HEK293 (cell line): ENCODE data around the gene BTAF1.

Source experiments
- BCL11A ChIP-seq: fragments of 450-650 bp; formaldehyde crosslinking; IDR thresholded peaks from 2 replicates; pipeline ENCODE4 v1.5.1; 2016; ENCODE audit warnings: low read depth, missing biosample characterization, missing genetic modification characterization
- GLIS2 ChIP-seq: fragments of 450-650 bp; formaldehyde crosslinking; IDR thresholded peaks from 2 replicates; pipeline ENCODE4 v1.5.1; 2016; ENCODE audit warnings: missing biosample characterization, missing genetic modification characterization
- HIC1 ChIP-seq: fragments of 450-650 bp; formaldehyde crosslinking; IDR thresholded peaks from 2 replicates; pipeline ENCODE4 v1.5.1; 2016; ENCODE audit warnings: missing biosample characterization, missing genetic modification characterization
- KLF8 ChIP-seq: fragments of 450-650 bp; formaldehyde crosslinking; IDR thresholded peaks from 2 replicates; pipeline ENCODE4 v1.5.1; 2016; ENCODE audit warnings: missing biosample characterization, missing genetic modification characterization
- PRDM2 ChIP-seq: fragments of 450-650 bp; formaldehyde crosslinking; IDR thresholded peaks from 2 replicates; pipeline ENCODE4 v1.5.1; 2016; ENCODE audit warnings: missing biosample characterization, missing genetic modification characterization, borderline replicate concordance
- PRDM6 ChIP-seq: fragments of 450-650 bp; formaldehyde crosslinking; IDR thresholded peaks from 2 replicates; pipeline ENCODE4 v1.5.1; 2017; ENCODE audit warnings: missing biosample characterization, missing genetic modification characterization
- SETDB1 ChIP-seq: IDR thresholded peaks from one replicate; pipeline ENCODE4 v1.6.1; 2017; ENCODE audit warnings: mild to moderate bottlenecking, low read length, moderate library complexity, mixed read lengths; ENCODE audit not compliant: insufficient read length
- SP7 ChIP-seq: fragments of 450-650 bp; formaldehyde crosslinking; IDR thresholded peaks from 2 replicates; pipeline ENCODE4 v1.5.1; 2016; ENCODE audit warnings: missing biosample characterization, missing genetic modification characterization
- ZBTB21 ChIP-seq: fragments of 450-650 bp; formaldehyde crosslinking; IDR thresholded peaks from 2 replicates; pipeline ENCODE4 v1.5.1; 2017; ENCODE audit warnings: missing biosample characterization, missing genetic modification characterization
- ZEB2 ChIP-seq: fragments of 450-650 bp; formaldehyde crosslinking; IDR thresholded peaks from 2 replicates; pipeline ENCODE4 v1.5.1; 2016; ENCODE audit warnings: missing biosample characterization, missing genetic modification characterization
- ZNF114 ChIP-seq: fragments of 450-650 bp; formaldehyde crosslinking; IDR thresholded peaks from 2 replicates; pipeline ENCODE4 v1.5.0; 2017; ENCODE audit warnings: missing biosample characterization, missing genetic modification characterization
- ZNF202 ChIP-seq: fragments of 450-650 bp; formaldehyde crosslinking; IDR thresholded peaks from 2 replicates; pipeline ENCODE4 v1.5.1; 2016; ENCODE audit warnings: missing biosample characterization, missing genetic modification characterization, borderline replicate concordance
- ZNF211 ChIP-seq: fragments of 450-650 bp; formaldehyde crosslinking; IDR thresholded peaks from 2 replicates; pipeline ENCODE4 v1.5.1; 2016; ENCODE audit warnings: low read depth, missing biosample characterization, missing genetic modification characterization
- ZNF214 ChIP-seq: fragments of 450-650 bp; formaldehyde crosslinking; IDR thresholded peaks from 2 replicates; pipeline ENCODE4 v1.5.1; 2017; ENCODE audit warnings: missing biosample characterization, mild to moderate bottlenecking, missing genetic modification characterization, borderline replicate concordance
- ZNF335 ChIP-seq: fragments of 450-650 bp; formaldehyde crosslinking; conservative IDR thresholded peaks from 2 replicates; pipeline ENCODE4 v1.5.1; 2016; ENCODE audit warnings: missing biosample characterization, missing genetic modification characterization
- ZNF350 ChIP-seq: fragments of 450-650 bp; formaldehyde crosslinking; IDR thresholded peaks from 2 replicates; pipeline ENCODE4 v1.5.0; 2017; ENCODE audit warnings: missing biosample characterization, mild to moderate bottlenecking, missing genetic modification characterization
- ZNF426 ChIP-seq: fragments of 450-650 bp; formaldehyde crosslinking; IDR thresholded peaks from 2 replicates; pipeline ENCODE4 v1.5.1; 2017; ENCODE audit warnings: missing biosample characterization, missing genetic modification characterization, mild to moderate bottlenecking, inconsistent platforms, moderate library complexity
- ZNF544 ChIP-seq: fragments of 450-650 bp; formaldehyde crosslinking; IDR thresholded peaks from 2 replicates; pipeline ENCODE4 v1.5.0; 2017; ENCODE audit warnings: missing biosample characterization, missing genetic modification characterization
- ZNF555 ChIP-seq: fragments of 450-650 bp; formaldehyde crosslinking; conservative IDR thresholded peaks from 2 replicates; pipeline ENCODE4 v1.5.1; 2017; ENCODE audit warnings: missing biosample characterization, mild to moderate bottlenecking, missing genetic modification characterization, inconsistent platforms
- ZNF561 ChIP-seq: fragments of 450-650 bp; IDR thresholded peaks from 2 replicates; pipeline ENCODE4 v1.5.1; 2018; ENCODE audit warnings: missing biosample characterization, missing genetic modification characterization, borderline replicate concordance
- ZNF654 ChIP-seq: fragments of 450-650 bp; formaldehyde crosslinking; IDR thresholded peaks from 2 replicates; pipeline ENCODE4 v1.5.1; 2016; ENCODE audit warnings: low read depth, missing biosample characterization, missing genetic modification characterization
- ZNF843 ChIP-seq: fragments of 450-650 bp; formaldehyde crosslinking; IDR thresholded peaks from 2 replicates; pipeline ENCODE4 v1.5.1; 2016; ENCODE audit warnings: missing biosample characterization, missing genetic modification characterization
- TF ChIP-seq, protein P1 (sequence below): fragments of 450-650 bp; formaldehyde crosslinking; IDR thresholded peaks from 2 replicates; pipeline ENCODE4 v1.5.0; 2017; ENCODE audit warnings: missing biosample characterization, missing genetic modification characterization, borderline replicate concordance
- TF ChIP-seq, protein P2 (sequence below): fragments of 450-650 bp; formaldehyde crosslinking; IDR thresholded peaks from 2 replicates; pipeline ENCODE4 v1.5.1; 2016; ENCODE audit warnings: missing biosample characterization, missing genetic modification characterization

The BTAF1 gene

DNA sequence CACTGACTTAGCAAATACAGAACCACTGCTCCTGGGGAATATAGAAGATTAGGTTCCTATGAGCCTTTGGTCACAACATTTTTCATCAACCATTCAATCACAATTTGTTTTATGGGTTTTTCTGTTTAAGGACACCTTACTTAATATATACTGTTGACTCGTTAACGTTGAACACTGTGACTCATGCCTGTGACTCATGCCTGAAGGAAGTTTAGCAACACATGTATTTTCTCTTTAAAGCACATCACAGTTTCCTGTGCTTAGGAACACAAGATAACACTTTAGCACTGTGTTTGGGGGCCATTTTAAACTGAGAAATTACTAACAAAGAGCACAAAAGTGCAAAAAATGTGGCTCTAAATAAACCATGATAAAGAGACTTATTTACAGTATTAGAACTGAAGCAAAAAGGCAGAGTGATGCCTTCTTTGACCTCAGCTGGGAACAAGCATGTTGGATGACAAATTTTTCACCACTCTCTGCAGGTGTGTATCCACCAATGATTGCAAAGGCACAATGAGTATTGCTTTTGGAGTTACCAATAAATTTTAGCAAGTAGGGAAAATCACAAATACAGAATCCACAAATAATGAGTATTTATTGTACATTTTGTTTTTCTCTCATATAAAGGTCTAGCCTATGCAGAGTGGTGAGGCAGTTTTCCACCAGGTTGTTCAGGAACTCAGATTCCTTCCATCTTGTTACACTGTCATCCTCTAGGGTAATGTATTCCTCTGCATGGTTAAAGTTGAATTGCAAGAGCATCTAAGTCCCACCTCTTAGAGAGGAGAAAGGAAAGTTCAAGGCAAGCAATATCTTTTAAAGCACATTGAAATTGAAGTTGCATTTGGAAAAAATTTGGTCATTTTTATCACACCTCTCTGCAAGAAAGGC, 21.5 kb upstream of the BTAF1 start (continued):
- TF ChIP-seq ZNF654 (tag by site-specific recombination): peak; percentile 4; the same call in 1 of the 2 replicates
- 0 out of 2 replicates have a peak, but pooled peaks have one; percentile 57 for TF ChIP-seq ZNF211 (tag by site-specific recombination)
- peak; percentile 63; the same call in 1 of the 2 replicates for TF ChIP-seq BCL11A (tag by site-specific recombination)
- TF ChIP-seq, protein P1, sequence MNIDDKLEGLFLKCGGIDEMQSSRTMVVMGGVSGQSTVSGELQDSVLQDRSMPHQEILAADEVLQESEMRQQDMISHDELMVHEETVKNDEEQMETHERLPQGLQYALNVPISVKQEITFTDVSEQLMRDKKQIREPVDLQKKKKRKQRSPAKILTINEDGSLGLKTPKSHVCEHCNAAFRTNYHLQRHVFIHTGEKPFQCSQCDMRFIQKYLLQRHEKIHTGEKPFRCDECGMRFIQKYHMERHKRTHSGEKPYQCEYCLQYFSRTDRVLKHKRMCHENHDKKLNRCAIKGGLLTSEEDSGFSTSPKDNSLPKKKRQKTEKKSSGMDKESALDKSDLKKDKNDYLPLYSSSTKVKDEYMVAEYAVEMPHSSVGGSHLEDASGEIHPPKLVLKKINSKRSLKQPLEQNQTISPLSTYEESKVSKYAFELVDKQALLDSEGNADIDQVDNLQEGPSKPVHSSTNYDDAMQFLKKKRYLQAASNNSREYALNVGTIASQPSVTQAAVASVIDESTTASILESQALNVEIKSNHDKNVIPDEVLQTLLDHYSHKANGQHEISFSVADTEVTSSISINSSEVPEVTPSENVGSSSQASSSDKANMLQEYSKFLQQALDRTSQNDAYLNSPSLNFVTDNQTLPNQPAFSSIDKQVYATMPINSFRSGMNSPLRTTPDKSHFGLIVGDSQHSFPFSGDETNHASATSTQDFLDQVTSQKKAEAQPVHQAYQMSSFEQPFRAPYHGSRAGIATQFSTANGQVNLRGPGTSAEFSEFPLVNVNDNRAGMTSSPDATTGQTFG (tag by site-specific recombination): no peak
- TF ChIP-seq KLF8 (tag by site-specific recombination): 0 out of 2 replicates have a peak, but pooled peaks have one; percentile 20
- TF ChIP-seq ZNF350 (tag by site-specific recombination): no peak
- TF ChIP-seq ZNF426 (tag by site-specific recombination): no peak
- TF ChIP-seq ZNF114 (tag by site-specific recombination): no peak
- peak; percentile 92 for TF ChIP-seq SP7 (tag by site-specific recombination)
- TF ChIP-seq, protein P2, sequence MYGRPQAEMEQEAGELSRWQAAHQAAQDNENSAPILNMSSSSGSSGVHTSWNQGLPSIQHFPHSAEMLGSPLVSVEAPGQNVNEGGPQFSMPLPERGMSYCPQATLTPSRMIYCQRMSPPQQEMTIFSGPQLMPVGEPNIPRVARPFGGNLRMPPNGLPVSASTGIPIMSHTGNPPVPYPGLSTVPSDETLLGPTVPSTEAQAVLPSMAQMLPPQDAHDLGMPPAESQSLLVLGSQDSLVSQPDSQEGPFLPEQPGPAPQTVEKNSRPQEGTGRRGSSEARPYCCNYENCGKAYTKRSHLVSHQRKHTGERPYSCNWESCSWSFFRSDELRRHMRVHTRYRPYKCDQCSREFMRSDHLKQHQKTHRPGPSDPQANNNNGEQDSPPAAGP (tag by site-specific recombination): no peak
- TF ChIP-seq SETDB1: peak; percentile 82
- TF ChIP-seq ZNF544: no peak
- TF ChIP-seq ZNF214 (tag by site-specific recombination): no peak
- peak; percentile 70; the same call in 1 of the 2 replicates for TF ChIP-seq ZEB2 (tag by site-specific recombination)
- no peak for TF ChIP-seq PRDM2
- TF ChIP-seq ZNF555 (tag by site-specific recombination): peak; percentile 87
- TF ChIP-seq ZNF335 (tag by site-specific recombination): peak; percentile 32; the same call in 1 of the 2 replicates
- peak; percentile 61; the same call in 1 of the 2 replicates for TF ChIP-seq ZBTB21
- TF ChIP-seq ZNF202 (tag by site-specific recombination): no peak
- TF ChIP-seq PRDM6 (tag by site-specific recombination): peak; percentile 92
- TF ChIP-seq ZNF843 (tag by site-specific recombination): peak; percentile 64; the same call in 1 of the 2 replicates
- peak; percentile 64 for TF ChIP-seq HIC1
- no peak for TF ChIP-seq ZNF561 (tag by site-specific recombination)
- no peak for TF ChIP-seq GLIS2 (tag by site-specific recombination)
- TF ChIP-seq, all 188 proteins: peak for 38
